ENCODE measurements around the gene SEZ6L2. TPM values are rescaled to one million over a fixed set of nuclear protein-coding genes. Genes with fewer than 3 reads are reported as not detected.

The SEZ6L2 gene
- total RNA-seq, 1 donor from 2014 or later = 16.3 TPM

DNA sequence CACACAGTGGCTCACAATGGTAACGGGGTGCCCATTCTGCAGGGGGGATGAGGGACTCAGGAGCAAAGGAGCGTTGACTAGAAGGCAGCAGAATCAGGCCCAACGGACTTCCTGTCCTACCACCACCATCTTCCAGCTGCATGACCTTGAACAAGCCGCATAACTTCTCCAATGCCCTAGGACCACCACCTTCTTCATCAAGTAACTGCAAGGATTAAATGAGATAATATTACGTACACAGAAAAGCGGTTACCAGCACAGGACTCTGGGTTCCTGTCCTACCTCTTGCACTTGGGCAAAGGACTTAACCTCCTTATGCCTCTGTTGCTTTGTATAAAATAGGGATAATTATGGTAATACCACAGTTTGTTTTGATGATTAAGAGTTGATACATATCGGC is 5.6 kb upstream of the SEZ6L2 start:
- H3K4me3 Mint-ChIP-seq (ENCODE audit: unreplicated experiment) = no peak overlapping the region
- H3K36me3 Mint-ChIP-seq (ENCODE audit: low read depth) = no peaks in the 10 kb centered on the region
- H3K27me3 Mint-ChIP-seq (ENCODE audit: low read depth) = no peaks in the 10 kb centered on the region
- peaks cover 10% of the 10 kb centered on the region for H3K4me1 Mint-ChIP-seq (ENCODE audit: low read depth)
- H3K9me3 Mint-ChIP-seq (ENCODE audit: low read depth) = no peaks in the 10 kb centered on the region
- H3K27ac Mint-ChIP-seq (ENCODE audit: unreplicated experiment) = no peak overlapping the region
- no peak for DNase-seq (ENCODE audit: low spot score)
- TF ChIP-seq, protein P1, sequence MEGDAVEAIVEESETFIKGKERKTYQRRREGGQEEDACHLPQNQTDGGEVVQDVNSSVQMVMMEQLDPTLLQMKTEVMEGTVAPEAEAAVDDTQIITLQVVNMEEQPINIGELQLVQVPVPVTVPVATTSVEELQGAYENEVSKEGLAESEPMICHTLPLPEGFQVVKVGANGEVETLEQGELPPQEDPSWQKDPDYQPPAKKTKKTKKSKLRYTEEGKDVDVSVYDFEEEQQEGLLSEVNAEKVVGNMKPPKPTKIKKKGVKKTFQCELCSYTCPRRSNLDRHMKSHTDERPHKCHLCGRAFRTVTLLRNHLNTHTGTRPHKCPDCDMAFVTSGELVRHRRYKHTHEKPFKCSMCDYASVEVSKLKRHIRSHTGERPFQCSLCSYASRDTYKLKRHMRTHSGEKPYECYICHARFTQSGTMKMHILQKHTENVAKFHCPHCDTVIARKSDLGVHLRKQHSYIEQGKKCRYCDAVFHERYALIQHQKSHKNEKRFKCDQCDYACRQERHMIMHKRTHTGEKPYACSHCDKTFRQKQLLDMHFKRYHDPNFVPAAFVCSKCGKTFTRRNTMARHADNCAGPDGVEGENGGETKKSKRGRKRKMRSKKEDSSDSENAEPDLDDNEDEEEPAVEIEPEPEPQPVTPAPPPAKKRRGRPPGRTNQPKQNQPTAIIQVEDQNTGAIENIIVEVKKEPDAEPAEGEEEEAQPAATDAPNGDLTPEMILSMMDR (IDR thresholded peaks at IDR 0.05) = no peak

DNA sequence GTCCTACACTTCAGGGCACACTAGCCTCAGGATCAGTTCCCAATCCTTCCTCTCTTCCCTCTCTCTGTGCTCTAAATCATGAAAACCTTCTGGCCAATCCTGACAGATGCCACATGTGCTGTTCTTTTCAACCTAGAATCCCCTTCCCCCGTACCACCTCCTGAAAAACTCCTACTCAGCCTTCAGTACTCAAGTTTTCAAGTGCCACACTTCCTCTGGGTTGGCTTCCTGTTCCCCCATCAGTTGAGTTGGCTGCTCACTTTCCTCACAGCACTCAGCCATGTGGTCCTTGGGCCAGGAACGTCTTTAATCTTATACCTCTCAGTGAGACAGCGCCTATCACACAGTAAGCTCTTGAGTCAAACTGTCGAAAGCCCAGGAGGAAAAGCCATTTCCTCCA is 4.2 kb upstream of the SEZ6L2 start:
- H3K27ac Mint-ChIP-seq (ENCODE audit: unreplicated experiment) = no peak overlapping the region
- peaks cover 12% of the 10 kb centered on the region for H3K4me1 Mint-ChIP-seq (ENCODE audit: low read depth)
- no peak overlapping the region for H3K4me3 Mint-ChIP-seq (ENCODE audit: unreplicated experiment)
- H3K9me3 Mint-ChIP-seq (ENCODE audit: low read depth) = no peaks in the 10 kb centered on the region
- H3K36me3 Mint-ChIP-seq (ENCODE audit: low read depth) = no peaks in the 10 kb centered on the region
- DNase-seq (ENCODE audit: low spot score) = no peak
- TF ChIP-seq, protein P1 (IDR thresholded peaks at IDR 0.05) = no peak
- H3K27me3 Mint-ChIP-seq (ENCODE audit: low read depth) = peaks cover 4% of the 10 kb centered on the region

DNA sequence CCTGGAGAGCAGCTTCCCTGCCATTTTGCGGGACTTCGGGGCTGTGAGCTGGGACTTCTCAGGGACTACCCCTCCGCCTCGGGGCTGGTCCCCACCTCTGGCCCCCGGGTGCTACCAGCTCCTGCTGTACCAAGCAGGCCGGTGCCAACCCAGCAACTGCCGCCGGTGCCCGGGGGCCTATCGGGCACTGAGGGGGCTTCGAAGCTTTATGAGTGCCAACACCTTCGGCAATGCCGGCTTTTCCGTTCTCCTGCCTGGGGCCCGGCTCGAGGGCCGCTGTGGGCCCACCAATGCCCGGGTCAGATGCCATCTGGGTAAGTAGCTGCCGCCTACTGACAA is 2.2 kb upstream of the SEZ6L2 start:
- Mint-ChIP-seq H3K4me3 (ENCODE audit: unreplicated experiment) (no peak overlapping the region), H3K9me3 (ENCODE audit: low read depth) (no peaks in the 10 kb centered on the region), H3K4me1 (ENCODE audit: low read depth) (peaks cover 15% of the 10 kb centered on the region), H3K27me3 (ENCODE audit: low read depth) (peaks cover 19% of the 10 kb centered on the region), H3K36me3 (ENCODE audit: low read depth) (no peaks in the 10 kb centered on the region), H3K27ac (ENCODE audit: unreplicated experiment) (no peak overlapping the region)
- DNase-seq (ENCODE audit: low spot score) = no peak
- TF ChIP-seq, protein P1 (IDR thresholded peaks at IDR 0.05) = no peak

DNA sequence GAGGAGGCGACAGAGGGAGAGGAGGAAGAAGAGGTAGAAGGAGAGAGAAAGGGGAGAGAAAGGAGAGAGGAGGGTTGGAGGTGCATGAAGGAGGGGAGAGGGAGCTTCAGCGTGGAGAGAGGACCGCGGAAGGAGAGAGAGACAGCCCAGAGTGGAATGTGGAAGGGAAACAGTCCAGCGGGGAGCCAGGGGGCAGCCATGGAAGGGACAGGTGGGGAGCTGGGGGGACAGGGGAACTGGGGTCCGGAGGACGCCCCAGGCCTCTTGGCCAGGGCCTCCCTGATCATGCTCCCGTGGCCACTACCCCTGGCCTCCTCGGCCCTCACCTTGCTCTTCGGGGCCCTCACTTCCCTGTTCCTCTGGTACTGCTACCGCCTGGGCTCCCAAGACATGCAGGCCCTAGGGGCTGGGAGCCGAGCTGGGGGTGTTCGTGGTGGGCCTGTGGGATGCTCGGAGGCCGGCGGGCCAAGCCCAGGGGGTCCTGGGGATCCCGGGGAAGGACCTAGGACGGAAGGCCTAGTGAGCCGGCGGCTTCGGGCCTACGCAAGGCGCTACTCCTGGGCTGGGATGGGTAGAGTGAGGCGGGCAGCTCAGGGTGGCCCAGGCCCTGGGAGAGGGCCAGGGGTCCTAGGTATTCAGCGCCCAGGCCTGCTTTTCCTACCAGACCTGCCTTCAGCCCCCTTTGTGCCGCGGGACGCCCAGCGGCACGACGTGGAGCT is 1.7 kb upstream of the SEZ6L2 start:
- DNase-seq (ENCODE audit: low spot score) = no peak
- no peaks in the 10 kb centered on the region for H3K36me3 Mint-ChIP-seq (ENCODE audit: low read depth)
- TF ChIP-seq, protein P1 (IDR thresholded peaks at IDR 0.05) = no peak
- H3K9me3 Mint-ChIP-seq (ENCODE audit: low read depth) = no peaks in the 10 kb centered on the region
- peak overlapping the region; percentile 75 for H3K4me3 Mint-ChIP-seq (ENCODE audit: unreplicated experiment)
- H3K4me1 Mint-ChIP-seq (ENCODE audit: low read depth) = peaks cover 15% of the 10 kb centered on the region
- no peak overlapping the region for H3K27ac Mint-ChIP-seq (ENCODE audit: unreplicated experiment)
- H3K27me3 Mint-ChIP-seq (ENCODE audit: low read depth) = peaks cover 19% of the 10 kb centered on the region

DNA sequence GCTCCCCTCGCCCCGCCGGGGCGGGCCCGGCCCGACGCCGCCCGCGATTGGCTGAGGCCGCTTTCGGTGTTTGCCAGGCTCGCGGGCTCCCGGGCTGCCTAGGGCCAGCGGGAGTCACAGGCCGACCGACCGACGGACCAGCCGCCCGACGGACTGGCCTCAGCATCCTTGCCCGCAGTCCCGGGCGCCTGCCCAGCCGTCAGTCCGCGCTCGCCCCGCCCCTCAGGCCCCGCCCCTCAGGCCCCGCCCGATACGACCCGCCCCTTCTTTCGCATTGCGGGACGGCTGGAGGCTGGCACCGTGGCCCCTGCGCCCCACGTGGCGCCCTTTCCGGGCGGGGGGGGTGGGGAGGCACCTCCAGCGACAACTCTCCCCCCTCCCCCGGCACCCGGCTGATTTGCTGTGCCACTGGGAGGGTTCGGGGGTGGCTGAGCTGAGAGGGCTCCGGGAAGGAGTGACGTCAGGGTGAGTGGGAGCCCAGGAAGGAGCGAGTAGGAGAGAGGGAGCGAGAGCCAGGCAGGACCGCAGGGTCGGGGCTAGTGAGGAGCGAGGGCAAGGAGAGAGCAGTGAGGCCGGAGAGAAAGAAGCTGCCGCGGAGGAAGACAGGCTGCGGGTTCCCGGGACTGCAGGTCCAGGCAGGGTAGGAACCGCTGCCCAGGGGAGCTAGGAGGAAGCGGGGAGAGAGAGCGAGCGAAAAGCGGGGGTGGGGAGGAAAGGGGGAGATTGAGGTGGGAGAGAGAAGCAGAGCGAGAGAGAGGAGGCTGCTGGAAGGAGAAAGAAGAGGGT is 945 bp upstream of the SEZ6L2 start, which contains the start of gene ASPHD1:
TSS of gene ASPHD1 (plus strand) at position 387 of the 786 bp plus-strand sequence. CDS start 484 bp downstream, outside the sequence.
- H3K27ac Mint-ChIP-seq (ENCODE audit: unreplicated experiment) = peak within 1 kb of the TSS; percentile 73
- TF ChIP-seq, protein P1 (IDR thresholded peaks at IDR 0.05) = no peak

More for the DNA sequence above, 945 bp upstream of the SEZ6L2 start, which contains the start of gene ASPHD1:
- no peaks in the 10 kb centered on the region for H3K9me3 Mint-ChIP-seq (ENCODE audit: low read depth)
- no peak for DNase-seq (ENCODE audit: low spot score)
- H3K4me1 Mint-ChIP-seq (ENCODE audit: low read depth) = peaks cover 15% of the 10 kb centered on the region
- H3K27me3 Mint-ChIP-seq (ENCODE audit: low read depth) = peaks cover 19% of the 10 kb centered on the region
- H3K4me3 Mint-ChIP-seq (ENCODE audit: unreplicated experiment) = peak within 1 kb of the TSS; percentile 75
- H3K36me3 Mint-ChIP-seq (ENCODE audit: low read depth) = no peaks in the 10 kb centered on the region

Data from chondrocyte (in vitro differentiated cells).